Right cardiac atrium (tissue), 5 donors: ENCODE data around the gene APOA5. TPM values are rescaled to one million over a fixed set of nuclear protein-coding genes. Genes with fewer than 3 reads are reported as not detected.
"Not testable (repeated sequence)": the region's sequence is repeated elsewhere in the genome, so short reads cannot be mapped to it uniquely, and the experiment has no call there.

Experiments
- ATAC-seq, 2 donors: fragments of 200-7000 bp; cut with Tn5 transposase; one replicate each; pipeline versions ENCODE4 v1.8.0 to v1.9.1; 2020; ENCODE audit warnings: moderate library complexity in 2 of 2, mild to moderate bottlenecking in 1 of 2
- DNase-seq, 3 donors: peaks; one replicate each; pipeline ENCODE4 v3.0.0-alpha.2; 2020
- H3K27ac ChIP-seq: one replicate; pipeline ENCODE4 v1.5.1; 2013; ENCODE audit warnings: mild to moderate bottlenecking, low read length, control low read depth, moderate library complexity
- H3K27me3 ChIP-seq: one replicate; pipeline ENCODE4 v1.6.1; 2013; ENCODE audit not compliant: control insufficient read depth, insufficient read depth
- H3K4me1 ChIP-seq: one replicate; pipeline ENCODE4 v1.6.1; 2013; ENCODE audit warnings: low read length; ENCODE audit not compliant: control insufficient read depth, insufficient read depth
- H3K4me3 ChIP-seq: one replicate; pipeline ENCODE4 v1.5.1; 2013; ENCODE audit warnings: low read length, control low read depth
- H3K9me3 ChIP-seq: one replicate; pipeline ENCODE4 v1.6.1; 2013; ENCODE audit warnings: low read length; ENCODE audit not compliant: control insufficient read depth
- WGBS: extraction: QIAGEN DNeasy Blood & Tissue Kit; methylation state at CpG from one replicate; pipeline ENCODE4 v1.1.7; 2013; 5-methylcytosine and 5-hydroxymethylcytosine counted together
- intact Hi-C, 4 donors: fragments of 100-400 bp; cut with DNase I; formaldehyde crosslinking; loops; one replicate each; pipeline versions ENCODE4 v1.11.0 to v1.14.0; 2022 to 2023
- long read RNA-seq, 4 donors: library from polyadenylated mRNA; unstranded; transcript quantifications; one replicate each; pipeline ENCODE4 v2.0.0, GENCODE V29; 2020 to 2021
- polyA plus RNA-seq: library from polyadenylated mRNA; stranded (reverse); fragments of 200-250 nt; gene quantifications from one replicate; pipeline ENCODE4 v1.2.3, GENCODE V29; 2013
- total RNA-seq, 4 donors: library from RNA; stranded (reverse); fragmentation: NEBNext Ultra II Directional; extraction: Animal tissue kit (Norgen Biotek cat#: 25700); gene quantifications; one replicate each; pipeline ENCODE4 v1.2.1, GENCODE V29; 2021
- donor health status: healthy with polysubstance abuse.
- donor health status: DM: no; HTN: yes; CAD: no.
- donor health status: DM: no; HTN: no; CAD: no.
- donor health status: DM: no; HTN: yes; CAD: no; lungs with severe emphysema.
- donor health status: DM: yes; HTN: yes; CAD: no.

The APOA5 gene
- total RNA-seq (not detected), polyA plus RNA-seq (not detected)
- long read RNA-seq, donor 1 = 0 reads
- long read RNA-seq, donor 2 = 0 reads
- long read RNA-seq, donor 3 = 0 reads
- long read RNA-seq, donor 4, partial matches to known transcripts = 1 of 1 reads
- long read RNA-seq, donor 4, other reads (novel, unspliced or antisense) = 0 of 1 reads

GRCh38 chr11:116791813-116792143 is at the start of gene APOA5:
Gene APOA5, minus strand, starts transcription at chr11:116791879. Its CDS starts 19 bp downstream, at chr11:116791860.
- intact Hi-C loops = loop anchor here (2.0 to 10.0 kb wide), 4 partner anchors 46 to 433 kb away; partner anchors contain the start of gene APOA1 (in 3 of the 4)
- H3K9me3 ChIP-seq = no peaks in the 10 kb centered on the region
- ATAC-seq (no peak), DNase-seq (no peak)
- H3K27me3 ChIP-seq = no peaks in the 10 kb centered on the region
- H3K4me3 ChIP-seq = no peak within 1 kb of the TSS
- WGBS = 88% methylated on average over 7 of the region's 7 CpGs
- H3K4me1 ChIP-seq = peaks cover 3% of the 10 kb centered on the region
- no peak within 1 kb of the TSS for H3K27ac ChIP-seq

GRCh38 chr11:116840746-116841296 is 49.1 kb upstream of the APOA5 start:
- intact Hi-C loops = no loop called here
- ATAC-seq = no peak
- Histone ChIP-seq H3K4me3 (no peak overlapping the region), H3K27me3 (no peaks in the 10 kb centered on the region), H3K4me1 (peaks cover 3% of the 10 kb centered on the region), H3K9me3 (no peaks in the 10 kb centered on the region), H3K27ac (no peak overlapping the region)
- peak in 1 of 3 donors; percentile 52 for DNase-seq
- WGBS = 63% methylated on average over 9 of the region's 9 CpGs

- intact Hi-C loops = no loop called here
- peak; percentile 45 to 77 (median 75) for DNase-seq
- H3K27me3 ChIP-seq = no peaks in the 10 kb centered on the region
- ATAC-seq = no peak
- WGBS = 49% methylated on average over 6 of the region's 6 CpGs
- H3K9me3 ChIP-seq = no peaks in the 10 kb centered on the region
- no peak overlapping the region for H3K27ac ChIP-seq
- H3K4me3 ChIP-seq = no peak overlapping the region
- H3K4me1 ChIP-seq = peaks cover 3% of the 10 kb centered on the region
Measured at GRCh38 chr11:116840224-116840745, 48.6 kb upstream of the APOA5 start.

GRCh38 chr11:116838321-116839084 is 46.8 kb upstream of the APOA5 start:
- no peaks in the 10 kb centered on the region for H3K27me3 ChIP-seq
- intact Hi-C loops = loop anchor here in 3 of 4 donors (5.0 kb wide), 1 partner anchor 46 kb away; the partner anchor contains the start of gene APOA5 (in 3 of the 3)
- H3K9me3 ChIP-seq = no peaks in the 10 kb centered on the region
- DNase-seq (peak in 1 of 3 donors; percentile 22), ATAC-seq (no peak)
- peaks cover 3% of the 10 kb centered on the region for H3K4me1 ChIP-seq
- no peak overlapping the region for H3K27ac ChIP-seq
- H3K4me3 ChIP-seq = no peak overlapping the region
- WGBS = 91% methylated on average over 6 of the region's 6 CpGs

GRCh38 chr11:116837231-116838091 is 45.8 kb upstream of the APOA5 start, which contains the start of gene APOA1:
Gene APOA1, minus strand, starts transcription at chr11:116837622. Its CDS starts 235 bp downstream, at chr11:116837387.
- WGBS = 52% methylated on average over 19 of the region's 19 CpGs
- H3K4me1 ChIP-seq = peaks cover 3% of the 10 kb centered on the region
- H3K27ac ChIP-seq = peak within 1 kb of the TSS; percentile 40
- intact Hi-C loops = loop anchor here in 3 of 4 donors (5.0 kb wide), 1 partner anchor 45 kb away; the partner anchor contains the start of gene APOA5 (in 3 of the 3)
- ATAC-seq (peak in 1 of 2 donors; percentile 2), DNase-seq (peak in 1 of 3 donors; percentile 62)
- no peaks in the 10 kb centered on the region for H3K9me3 ChIP-seq
- no peak within 1 kb of the TSS for H3K4me3 ChIP-seq
- no peaks in the 10 kb centered on the region for H3K27me3 ChIP-seq

- Histone ChIP-seq H3K27me3 (no peaks in the 10 kb centered on the region), H3K4me1 (peaks cover 3% of the 10 kb centered on the region), H3K9me3 (no peaks in the 10 kb centered on the region), H3K4me3 (no peak overlapping the region), H3K27ac (peak overlapping the region; percentile 40)
- 88% methylated on average over 7 of the region's 7 CpGs for WGBS
- no peak for DNase-seq
- intact Hi-C loops = loop anchor here in 3 of 4 donors (5.0 kb wide), 1 partner anchor 44 kb away; the partner anchor contains the start of gene APOA5 (in 3 of the 3)
- no peak for ATAC-seq
Measured at GRCh38 chr11:116836632-116836991, 44.9 kb upstream of the APOA5 start.

GRCh38 chr11:116835791-116836631 is 44.3 kb upstream of the APOA5 start:
- DNase-seq (peak; percentile 93 to 99 (median 97)), ATAC-seq (peak; percentile 87 to 88)
- Histone ChIP-seq H3K27ac (peak overlapping the region; percentile 42), H3K4me3 (no peak overlapping the region), H3K9me3 (no peaks in the 10 kb centered on the region), H3K4me1 (peaks cover 3% of the 10 kb centered on the region), H3K27me3 (no peaks in the 10 kb centered on the region)
- intact Hi-C loops = loop anchor here in 3 of 4 donors (5.0 kb wide), 1 partner anchor 44 kb away; the partner anchor contains the start of gene APOA5 (in 3 of the 3)
- 11% methylated on average over 57 of the region's 57 CpGs for WGBS

- intact Hi-C loops = loop anchor here in 3 of 4 donors (5.0 kb wide), 1 partner anchor 43 kb away; the partner anchor contains the start of gene APOA5 (in 3 of the 3)
- H3K27ac ChIP-seq = peak overlapping the region; percentile 42
- DNase-seq (peak in 1 of 3 donors; percentile 66), ATAC-seq (peak; percentile 4 to 82)
- WGBS = 38% methylated on average over 28 of the region's 28 CpGs
- H3K4me3 ChIP-seq = no peak overlapping the region
- no peaks in the 10 kb centered on the region for H3K27me3 ChIP-seq
- no peaks in the 10 kb centered on the region for H3K9me3 ChIP-seq
- H3K4me1 ChIP-seq = peaks cover 3% of the 10 kb centered on the region
Measured at GRCh38 chr11:116835042-116835772, 43.5 kb upstream of the APOA5 start.

- not testable (repeated sequence) for ATAC-seq, H3K27me3 ChIP-seq, H3K4me1 ChIP-seq, DNase-seq, H3K27ac ChIP-seq, H3K4me3 ChIP-seq, H3K9me3 ChIP-seq
- intact Hi-C loops = loop anchor here in 3 of 4 donors (5.0 kb wide), 1 partner anchor 42 kb away; the partner anchor contains the start of gene APOA5 (in 3 of the 3)
- 77% methylated on average over 13 of the region's 13 CpGs for WGBS
Measured at GRCh38 chr11:116834535-116835041, 42.9 kb upstream of the APOA5 start.
